H7 (cell line): ENCODE results near the gene DDR2. TPM values are rescaled to one million over a fixed set of nuclear protein-coding genes. Genes with fewer than 3 reads are reported as not detected.
A peak's percentile ranks its signal among the peaks of the same experiment; 100 is the strongest.
"Not testable (repeated sequence)": the region's sequence is repeated elsewhere in the genome, so short reads cannot be mapped to it uniquely, and the experiment has no call there.

Source experiments
- DNase-seq: peaks from one replicate; pipeline ENCODE4 v3.0.0; 2012
- H3K27me3 ChIP-seq: 2 replicates; pipeline ENCODE4 v1.6.0; 2011; ENCODE audit warnings: mild to moderate bottlenecking, low read length; ENCODE audit not compliant: control insufficient read depth, insufficient read depth
- H3K36me3 ChIP-seq: replicated peaks from 2 replicates; pipeline ENCODE4 v1.5.1; 2011; ENCODE audit warnings: low read length; ENCODE audit not compliant: control insufficient read depth, insufficient read depth
- H3K4me3 ChIP-seq: 2 replicates; pipeline ENCODE4 v1.5.1; 2011; ENCODE audit warnings: low read depth, mild to moderate bottlenecking, control low read depth, low read length, moderate library complexity; ENCODE audit not compliant: insufficient read depth
- total RNA-seq: library from RNA; depleted of rRNA; stranded (reverse); fragments of >200 nt; shearing (Covaris generic); gene quantifications from 2 replicates; pipeline ENCODE4 v1.2.3, GENCODE V29; 2014

The DDR2 gene
- total RNA-seq, 1 experiment from 2014 or later = 0.17 TPM

GRCh38 chr1:162796617-162797279, 164.5 kb downstream of the DDR2 start:
- H3K4me3 ChIP-seq, H3K27me3 ChIP-seq, DNase-seq, H3K36me3 ChIP-seq: not testable (repeated sequence)

GRCh38 chr1:162799995-162800830, 167.9 kb downstream of the DDR2 start:
- DNase-seq = peak; percentile 4
- not testable (repeated sequence) for H3K27me3 ChIP-seq, H3K36me3 ChIP-seq, H3K4me3 ChIP-seq

- H3K27me3 ChIP-seq, H3K36me3 ChIP-seq: not testable (repeated sequence)
These were observed 175.2 kb downstream of the DDR2 start for GRCh38 chr1:162807503-162807902.

GRCh38 chr1:162812357-162812756, 180.1 kb downstream of the DDR2 start:
- not testable (repeated sequence) for H3K4me3 ChIP-seq

More at GRCh38 chr1:162807503-162807902, 175.2 kb downstream of the DDR2 start:
- DNase-seq, H3K4me3 ChIP-seq: not testable (repeated sequence)

GRCh38 chr1:162818136-162818535, 185.9 kb downstream of the DDR2 start:
- DNase-seq, H3K27me3 ChIP-seq, H3K36me3 ChIP-seq, H3K4me3 ChIP-seq: not testable (repeated sequence)

More at GRCh38 chr1:162812357-162812756, 180.1 kb downstream of the DDR2 start:
- DNase-seq, H3K27me3 ChIP-seq, H3K36me3 ChIP-seq: not testable (repeated sequence)

GRCh38 chr1:162818666-162819065, 186.4 kb downstream of the DDR2 start:
- H3K27me3 ChIP-seq, DNase-seq, H3K4me3 ChIP-seq, H3K36me3 ChIP-seq: not testable (repeated sequence)

GRCh38 chr1:162822391-162823200, 190.3 kb downstream of the DDR2 start:
- H3K27me3 ChIP-seq = peaks cover 9% of the 10 kb centered on the region; the same call in 1 of the 2 replicates
- peak overlapping the region; percentile 65 for H3K4me3 ChIP-seq
- DNase-seq = peak; percentile 78
- H3K36me3 ChIP-seq = no peaks in the 10 kb centered on the region

- Histone ChIP-seq H3K27me3 (peaks cover 9% of the 10 kb centered on the region; the same call in 1 of the 2 replicates), H3K4me3 (no peak overlapping the region), H3K36me3 (no peaks in the 10 kb centered on the region)
- no peak for DNase-seq
These were observed 191.0 kb downstream of the DDR2 start for GRCh38 chr1:162823231-162823630.

GRCh38 chr1:162823771-162824525, 191.7 kb downstream of the DDR2 start:
- Histone ChIP-seq H3K36me3 (no peaks in the 10 kb centered on the region), H3K4me3 (no peak overlapping the region), H3K27me3 (peaks cover 9% of the 10 kb centered on the region; the same call in 1 of the 2 replicates)
- no peak for DNase-seq

GRCh38 chr1:162829268-162829667, 197.0 kb downstream of the DDR2 start:
- no peak for DNase-seq
- Histone ChIP-seq H3K4me3 (no peak overlapping the region), H3K36me3 (no peaks in the 10 kb centered on the region), H3K27me3 (no peaks in the 10 kb centered on the region)

- Histone ChIP-seq H3K4me3 (no peak overlapping the region), H3K27me3 (peaks cover 1% of the 10 kb centered on the region; the same call in 1 of the 2 replicates), H3K36me3 (no peaks in the 10 kb centered on the region)
- DNase-seq = no peak
These were observed 200.2 kb downstream of the DDR2 start for GRCh38 chr1:162832470-162832869.

- peaks cover 1% of the 10 kb centered on the region; the same call in 1 of the 2 replicates for H3K27me3 ChIP-seq
- H3K4me3 ChIP-seq = no peak overlapping the region
- DNase-seq = no peak
- no peaks in the 10 kb centered on the region for H3K36me3 ChIP-seq
These were observed 203.1 kb downstream of the DDR2 start for GRCh38 chr1:162835157-162835899.
